PC-9 (cell line): Measurements from ENCODE around the gene DYNLT3.

Experiments
- CTCF ChIP-seq: fragments of 200-600 bp; sonication (generic); conservative IDR thresholded peaks from 2 replicates; pipeline ENCODE4 v1.6.1; 2017; ENCODE audit warnings: mixed run types, antibody characterized with exemption, mild to moderate bottlenecking, moderate library complexity
- EZH2 ChIP-seq: fragments of 200-600 bp; sonication (generic); IDR thresholded peaks from 2 replicates; pipeline ENCODE4 v1.8.0; 2017; ENCODE audit warnings: antibody characterized with exemption, low read depth

GRCh38 chrX:37863728-37864127 is 16.4 kb upstream of the DYNLT3 start:
- TF ChIP-seq CTCF, result no peak
- no peak for TF ChIP-seq EZH2
